ENCODE measurements around the gene AMTN. TPM values are rescaled to one million over a fixed set of nuclear protein-coding genes. Genes with fewer than 3 reads are reported as not detected.
"Not testable (repeated sequence)": the region's sequence is repeated elsewhere in the genome, so short reads cannot be mapped to it uniquely, and the experiment has no call there.

AMTN gene
- polyA plus RNA-seq, 1 donor from 2014 or later = not detected

- H3K9ac ChIP-seq (ENCODE audit: low read length) = no peak overlapping the region
- no peak overlapping the region for H3K4me2 ChIP-seq (ENCODE audit: low read length)
- no peaks in the 10 kb centered on the region for H3K79me2 ChIP-seq (replicated peaks; ENCODE audit: insufficient read depth, low read length)
- no peak overlapping the region for H3K4me3 ChIP-seq (ENCODE audit: low read length)
- no peaks in the 10 kb centered on the region for H4K20me1 ChIP-seq (ENCODE audit: insufficient read depth)
- H3K27me3 ChIP-seq (ENCODE audit: insufficient read depth, low read depth, low read length) = no peaks in the 10 kb centered on the region
- H2AFZ ChIP-seq (ENCODE audit: low read depth, low read length) = no peak overlapping the region
- no peak for TF ChIP-seq REST (IDR thresholded peaks at IDR 0.05; ENCODE audit: borderline replicate concordance)
- no peak for TF ChIP-seq RAD21 (conservative IDR thresholded peaks at IDR 0.05)
- no peak for TF ChIP-seq MXI1 (conservative IDR thresholded peaks at IDR 0.05; ENCODE audit: poor library complexity, severe bottlenecking)
- TF ChIP-seq TAF1 (IDR thresholded peaks at IDR 0.05; ENCODE audit: low read depth) = no peak
- no peak for TF ChIP-seq EP300 (conservative IDR thresholded peaks at IDR 0.05; ENCODE audit: poor library complexity, severe bottlenecking)
- no peak for TF ChIP-seq SMC3 (conservative IDR thresholded peaks at IDR 0.05; ENCODE audit: poor library complexity)
- TF ChIP-seq POLR2AphosphoS5 (IDR thresholded peaks at IDR 0.05) = no peak
- H3K27ac ChIP-seq (ENCODE audit: low read length) = no peak overlapping the region
- no peaks in the 10 kb centered on the region for H3F3A ChIP-seq (ENCODE audit: insufficient read depth, low read length, poor library complexity, severe bottlenecking)
- H3K36me3 ChIP-seq (ENCODE audit: insufficient read depth, low read length) = no peaks in the 10 kb centered on the region
- no peaks in the 10 kb centered on the region for H3K9me2 ChIP-seq (ENCODE audit: insufficient read depth, low read length)
- no peaks in the 10 kb centered on the region for H3K9me3 ChIP-seq (ENCODE audit: low read length)
Observed at GRCh38 chr4:70496231-70496630, 22.1 kb upstream of the AMTN start.

DNA sequence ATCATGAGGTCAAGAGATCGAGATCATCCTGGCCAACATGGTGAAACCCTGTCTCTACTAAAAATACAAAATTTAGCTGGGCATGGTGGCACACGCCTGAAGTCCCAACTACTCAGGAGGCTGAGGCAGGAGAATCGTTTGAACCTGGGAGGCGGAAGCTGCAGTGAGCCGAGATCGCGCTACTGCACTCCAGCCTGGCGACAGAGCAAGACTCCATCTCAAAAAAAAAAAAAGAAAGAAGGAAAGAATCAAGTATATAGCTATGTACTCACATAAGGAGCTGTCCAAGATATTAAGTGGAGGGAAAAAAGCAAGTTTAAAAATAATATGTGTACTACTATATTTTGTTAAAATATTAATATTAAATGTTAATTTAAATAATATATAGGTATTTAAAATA, 16.5 kb upstream of the AMTN start:
- not testable (repeated sequence) for H3K36me3 ChIP-seq (ENCODE audit: insufficient read depth, low read length); H3K9me2 ChIP-seq (ENCODE audit: insufficient read depth, low read length); H3K4me3 ChIP-seq (ENCODE audit: low read length); H3K9ac ChIP-seq (ENCODE audit: low read length); H3K9me3 ChIP-seq (ENCODE audit: low read length); H3K27me3 ChIP-seq (ENCODE audit: insufficient read depth, low read depth, low read length); H2AFZ ChIP-seq (ENCODE audit: low read depth, low read length); H4K20me1 ChIP-seq (ENCODE audit: insufficient read depth); H3F3A ChIP-seq (ENCODE audit: insufficient read depth, low read length, poor library complexity, severe bottlenecking); H3K4me2 ChIP-seq (ENCODE audit: low read length); H3K79me2 ChIP-seq (replicated peaks; ENCODE audit: insufficient read depth, low read length); H3K27ac ChIP-seq (ENCODE audit: low read length)

DNA sequence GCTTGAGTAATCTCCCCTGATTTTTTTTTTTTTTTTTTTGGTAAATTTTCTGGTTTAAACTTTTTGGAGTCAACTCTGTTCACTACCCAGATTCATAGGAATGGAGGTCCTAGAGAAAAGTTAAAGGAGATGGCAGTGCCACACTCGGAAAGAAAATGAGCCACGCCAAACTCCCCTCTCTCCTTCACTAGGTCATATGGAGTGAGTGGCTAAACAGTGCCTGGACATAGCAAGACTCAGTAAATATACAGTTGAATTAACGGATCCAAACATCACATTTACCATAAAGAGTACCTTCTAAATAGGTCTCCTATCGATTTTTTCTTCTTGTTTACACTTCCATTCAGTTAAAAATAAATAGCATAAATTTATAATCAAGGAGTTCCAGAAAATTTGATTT, 13.6 kb upstream of the AMTN start:
- H3K9me2 ChIP-seq (ENCODE audit: insufficient read depth, low read length) = no peaks in the 10 kb centered on the region
- no peaks in the 10 kb centered on the region for H3F3A ChIP-seq (ENCODE audit: insufficient read depth, low read length, poor library complexity, severe bottlenecking)
- no peaks in the 10 kb centered on the region for H3K36me3 ChIP-seq (ENCODE audit: insufficient read depth, low read length)
- no peak overlapping the region for H3K4me3 ChIP-seq (ENCODE audit: low read length)
- H3K9ac ChIP-seq (ENCODE audit: low read length) = no peak overlapping the region
- H3K4me2 ChIP-seq (ENCODE audit: low read length) = no peak overlapping the region
- no peak for TF ChIP-seq POLR2AphosphoS5 (IDR thresholded peaks at IDR 0.05)
- TF ChIP-seq TAF1 (IDR thresholded peaks at IDR 0.05; ENCODE audit: low read depth) = no peak
- TF ChIP-seq SMC3 (conservative IDR thresholded peaks at IDR 0.05; ENCODE audit: poor library complexity) = no peak
- H3K27ac ChIP-seq (ENCODE audit: low read length) = no peak overlapping the region
- no peaks in the 10 kb centered on the region for H3K9me3 ChIP-seq (ENCODE audit: low read length)
- H2AFZ ChIP-seq (ENCODE audit: low read depth, low read length) = no peak overlapping the region
- no peaks in the 10 kb centered on the region for H3K79me2 ChIP-seq (replicated peaks; ENCODE audit: insufficient read depth, low read length)
- no peaks in the 10 kb centered on the region for H4K20me1 ChIP-seq (ENCODE audit: insufficient read depth)
- no peaks in the 10 kb centered on the region for H3K27me3 ChIP-seq (ENCODE audit: insufficient read depth, low read depth, low read length)
